Measurements from ENCODE around the gene TUT1.

TUT1 gene

GRCh38 chr11:62610403-62610802 is 19.1 kb upstream of the TUT1 start:
- no peak for TF ChIP-seq EZH2phosphoT487 (conservative IDR thresholded peaks at IDR 0.05; ENCODE audit: low read length)
- no peak for TF ChIP-seq CTCF (IDR thresholded peaks at IDR 0.05; ENCODE audit: insufficient read depth, low read length, poor library complexity, severe bottlenecking)
- no peaks in the 10 kb centered on the region for H3K9me3 ChIP-seq (ENCODE audit: insufficient read depth, low read length)
- H3K4me2 ChIP-seq (ENCODE audit: low read depth, low read length, poor library complexity, severe bottlenecking) = no peak overlapping the region
- no peaks in the 10 kb centered on the region for H3K9me2 ChIP-seq (replicated peaks; ENCODE audit: insufficient read depth, low read length)
- no peak overlapping the region for H3K27ac ChIP-seq (ENCODE audit: low read depth, low read length)
- H3K36me3 ChIP-seq (ENCODE audit: low read length) = no peaks in the 10 kb centered on the region
- H3F3A ChIP-seq (ENCODE audit: insufficient read depth) = peaks cover 14% of the 10 kb centered on the region
- H2AFZ ChIP-seq (ENCODE audit: low read depth, low read length, severe bottlenecking) = no peak overlapping the region
- no peaks in the 10 kb centered on the region for H4K20me1 ChIP-seq (ENCODE audit: low read depth, low read length)
- no peak overlapping the region for H3K9ac ChIP-seq (ENCODE audit: low read length)
- H3K27me3 ChIP-seq (ENCODE audit: low read length) = no peaks in the 10 kb centered on the region
- no peak overlapping the region for H3K4me3 ChIP-seq (ENCODE audit: insufficient read depth, low read length, poor library complexity, severe bottlenecking)
- peaks cover 12% of the 10 kb centered on the region; the same call in 1 of the 2 replicates for H3K79me2 ChIP-seq (ENCODE audit: insufficient read depth, low read length)

- Histone ChIP-seq H4K20me1 (ENCODE audit: low read depth, low read length) (no peaks in the 10 kb centered on the region), H3K36me3 (ENCODE audit: low read length) (no peaks in the 10 kb centered on the region), H3K27me3 (ENCODE audit: low read length) (no peaks in the 10 kb centered on the region), H3K79me2 (ENCODE audit: insufficient read depth, low read length) (peaks cover 12% of the 10 kb centered on the region; the same call in 1 of the 2 replicates), H3K27ac (ENCODE audit: low read depth, low read length) (no peak overlapping the region), H3K4me2 (ENCODE audit: low read depth, low read length, poor library complexity, severe bottlenecking) (no peak overlapping the region), H3K4me3 (ENCODE audit: insufficient read depth, low read length, poor library complexity, severe bottlenecking) (no peak overlapping the region), H3K9me3 (ENCODE audit: insufficient read depth, low read length) (no peaks in the 10 kb centered on the region), H3F3A (ENCODE audit: insufficient read depth) (peaks cover 11% of the 10 kb centered on the region), H3K9me2 (replicated peaks; ENCODE audit: insufficient read depth, low read length) (no peaks in the 10 kb centered on the region), H3K9ac (ENCODE audit: low read length) (no peak overlapping the region), H2AFZ (ENCODE audit: low read depth, low read length, severe bottlenecking) (no peak overlapping the region)
- TF ChIP-seq CTCF (IDR thresholded peaks at IDR 0.05; ENCODE audit: insufficient read depth, low read length, poor library complexity, severe bottlenecking) = no peak
- no peak for TF ChIP-seq EZH2phosphoT487 (conservative IDR thresholded peaks at IDR 0.05; ENCODE audit: low read length)
Observed at GRCh38 chr11:62608776-62609175, 17.5 kb upstream of the TUT1 start.

GRCh38 chr11:62607714-62608113 is 16.4 kb upstream of the TUT1 start:
- Histone ChIP-seq H3F3A (ENCODE audit: insufficient read depth) (peaks cover 7% of the 10 kb centered on the region; the same call in 1 of the 2 replicates), H3K79me2 (ENCODE audit: insufficient read depth, low read length) (peaks cover 12% of the 10 kb centered on the region; the same call in 1 of the 2 replicates), H4K20me1 (ENCODE audit: low read depth, low read length) (no peaks in the 10 kb centered on the region), H3K4me3 (ENCODE audit: insufficient read depth, low read length, poor library complexity, severe bottlenecking) (no peak overlapping the region), H3K4me2 (ENCODE audit: low read depth, low read length, poor library complexity, severe bottlenecking) (no peak overlapping the region), H2AFZ (ENCODE audit: low read depth, low read length, severe bottlenecking) (no peak overlapping the region), H3K9ac (ENCODE audit: low read length) (no peak overlapping the region), H3K36me3 (ENCODE audit: low read length) (no peaks in the 10 kb centered on the region), H3K27me3 (ENCODE audit: low read length) (no peaks in the 10 kb centered on the region), H3K9me3 (ENCODE audit: insufficient read depth, low read length) (no peaks in the 10 kb centered on the region), H3K9me2 (replicated peaks; ENCODE audit: insufficient read depth, low read length) (no peaks in the 10 kb centered on the region), H3K27ac (ENCODE audit: low read depth, low read length) (no peak overlapping the region)
- TF ChIP-seq EZH2phosphoT487 (conservative IDR thresholded peaks at IDR 0.05; ENCODE audit: low read length) (no peak), CTCF (IDR thresholded peaks at IDR 0.05; ENCODE audit: insufficient read depth, low read length, poor library complexity, severe bottlenecking) (no peak)
